ENCODE measurements around the gene SPATA13. TPM values are rescaled to one million over a fixed set of nuclear protein-coding genes. Genes with fewer than 3 reads are reported as not detected.

The SPATA13 gene
- total and polyA plus RNA-seq, 2 donors (not counting 1 experiment from before 2014, with no cell fraction given) = 5.7 to 8.3 TPM

GRCh38 chr13:24272452-24273161 is 112.1 kb downstream of the SPATA13 start:
- no peaks in the 10 kb centered on the region for H3K36me3 ChIP-seq (replicated peaks in 1 of 2; ENCODE audit: control extremely low read depth in 1 of 2, control insufficient read depth in 1 of 2, extremely low read depth in 1 of 2, insufficient read depth in 2 of 2, low read length in 1 of 2)
- DNase-seq (no peak), ATAC-seq (ENCODE audit: low read depth) (no peak)
- H3K79me2 ChIP-seq (ENCODE audit: control insufficient read depth, insufficient read depth, low read length) = peaks cover 29% of the 10 kb centered on the region
- peaks cover 71% of the 10 kb centered on the region for H3K4me1 Mint-ChIP-seq
- peak overlapping the region; percentile 40 to 71 (median 62) for H3K4me3 ChIP-seq (ENCODE audit: control extremely low read depth in 1 of 5, extremely low read depth in 1 of 5, insufficient read depth in 1 of 5, low read depth in 2 of 5, low read length in 4 of 5)
- 84% methylated on average over 18 of the region's 18 CpGs for WGBS (ENCODE audit: insufficient coverage)
- H3K9ac ChIP-seq (ENCODE audit: low read length) = peak overlapping the region; percentile 54
- no peaks in the 10 kb centered on the region for H3K9me3 ChIP-seq (ENCODE audit: control extremely low read depth in 1 of 3, control insufficient read depth in 2 of 3, insufficient read depth in 1 of 3, low read length in 2 of 3)
- TF ChIP-seq CTCF (IDR thresholded peaks at IDR 0.05) = no peak
- TF ChIP-seq EZH2 (IDR thresholded peaks at IDR 0.05; ENCODE audit: borderline replicate concordance, insufficient read depth, low read depth, low read length, poor library complexity, severe bottlenecking) = no peak
- H3K4me1 ChIP-seq (ENCODE audit: control insufficient read depth in 2 of 2, insufficient read depth in 2 of 2, low read length in 2 of 2) = peaks cover 58 to 70% of the 10 kb centered on the region in 2 donors
- H4K20me1 ChIP-seq (ENCODE audit: control insufficient read depth, insufficient read depth, low read length, poor library complexity, severe bottlenecking) = no peaks in the 10 kb centered on the region
- H3K27ac ChIP-seq (ENCODE audit: low read length in 2 of 2) = peak overlapping the region; percentile 84 to 89
- H3K4me2 ChIP-seq (replicated peaks; ENCODE audit: low read depth, low read length, poor library complexity, severe bottlenecking) = peak overlapping the region; percentile 70
- no peaks in the 10 kb centered on the region for H3K27me3 ChIP-seq (replicated peaks in 1 of 4; ENCODE audit: control extremely low read depth in 1 of 4, control insufficient read depth in 3 of 4, insufficient read depth in 4 of 4, low read length in 3 of 4)
- no peaks in the 10 kb centered on the region for H3K9me3 Mint-ChIP-seq (ENCODE audit: insufficient read depth)
- H3K27me3 Mint-ChIP-seq = no peaks in the 10 kb centered on the region
- CTCF ChIA-PET = interaction anchor here (0.7 to 1.6 kb wide), 3 partner anchors 12 to 44 kb away, joined by 3 read pairs; no protein-coding TSS in a partner anchor
- H3K4me3 Mint-ChIP-seq = peak overlapping the region; percentile 89
- H2AFZ ChIP-seq (ENCODE audit: insufficient read depth, low read depth, low read length, poor library complexity, severe bottlenecking) = peak overlapping the region; percentile 76
- intact Hi-C loops (cut with micrococcal nuclease) = loop anchor here (5.0 to 10.0 kb wide), 7 partner anchors 45 to 1982 kb away; partner anchors contain the start of genes CDK8, MTMR6 and PARP4
- peak overlapping the region; percentile 98 for H3K27ac Mint-ChIP-seq
- POLR2A ChIA-PET = no interaction called here

- Histone ChIP-seq H3K27me3 (replicated peaks in 1 of 4; ENCODE audit: control extremely low read depth in 1 of 4, control insufficient read depth in 3 of 4, insufficient read depth in 4 of 4, low read length in 3 of 4) (no peaks in the 10 kb centered on the region), H3K4me2 (replicated peaks; ENCODE audit: low read depth, low read length, poor library complexity, severe bottlenecking) (peak overlapping the region; percentile 41), H4K20me1 (ENCODE audit: control insufficient read depth, insufficient read depth, low read length, poor library complexity, severe bottlenecking) (no peaks in the 10 kb centered on the region), H3K4me3 (ENCODE audit: control extremely low read depth in 1 of 5, extremely low read depth in 1 of 5, insufficient read depth in 1 of 5, low read depth in 2 of 5, low read length in 4 of 5) (peak overlapping the region in 1 of 5 experiments; percentile 7), H3K27ac (ENCODE audit: low read length in 2 of 2) (peak overlapping the region; percentile 80), H3K9me3 (ENCODE audit: control extremely low read depth in 1 of 3, control insufficient read depth in 2 of 3, insufficient read depth in 1 of 3, low read length in 2 of 3) (no peaks in the 10 kb centered on the region), H3K36me3 (replicated peaks in 1 of 2; ENCODE audit: control extremely low read depth in 1 of 2, control insufficient read depth in 1 of 2, extremely low read depth in 1 of 2, insufficient read depth in 2 of 2, low read length in 1 of 2) (no peaks in the 10 kb centered on the region), H3K4me1 (ENCODE audit: control insufficient read depth in 2 of 2, insufficient read depth in 2 of 2, low read length in 2 of 2) (peaks cover 54 to 67% of the 10 kb centered on the region in 2 donors), H2AFZ (ENCODE audit: insufficient read depth, low read depth, low read length, poor library complexity, severe bottlenecking) (no peak overlapping the region), H3K9ac (ENCODE audit: low read length) (peak overlapping the region; percentile 7), H3K79me2 (ENCODE audit: control insufficient read depth, insufficient read depth, low read length) (peaks cover 22% of the 10 kb centered on the region)
- ChIA-PET CTCF (interaction anchor here (0.8 to 2.5 kb wide), 3 partner anchors 23 to 384 kb away, joined by 3 to 12 read pairs (median 3); partner anchors contain the start of gene MIPEP), POLR2A (interaction anchor here (0.9 kb wide), 1 partner anchor 9 kb away, joined by 3 read pairs; no protein-coding TSS in a partner anchor)
- 99% methylated on average over 7 of the region's 7 CpGs for WGBS (ENCODE audit: insufficient coverage)
- TF ChIP-seq CTCF (IDR thresholded peaks at IDR 0.05) = no peak
- TF ChIP-seq EZH2 (IDR thresholded peaks at IDR 0.05; ENCODE audit: borderline replicate concordance, insufficient read depth, low read depth, low read length, poor library complexity, severe bottlenecking) = no peak
- Mint-ChIP-seq H3K9me3 (ENCODE audit: insufficient read depth) (no peaks in the 10 kb centered on the region), H3K4me1 (peaks cover 64% of the 10 kb centered on the region), H3K4me3 (peak overlapping the region; percentile 51), H3K27ac (peak overlapping the region; percentile 91), H3K27me3 (no peaks in the 10 kb centered on the region)
- no peak for ATAC-seq (ENCODE audit: low read depth)
- DNase-seq = no peak
- intact Hi-C loops (cut with micrococcal nuclease) = loop anchor here (5.0 to 10.0 kb wide), 7 partner anchors 47 to 1981 kb away; partner anchors contain the start of genes CDK8, MTMR6 and PARP4
These were observed 113.4 kb downstream of the SPATA13 start for GRCh38 chr13:24273926-24274325.

All from B cell (primary cell).